Vagina (tissue), 2 donors: ENCODE measurements around the gene CTBP1. TPM values are rescaled to one million over a fixed set of nuclear protein-coding genes. Genes with fewer than 3 reads are reported as not detected.
A peak's percentile ranks its signal among the peaks of the same experiment; 100 is the strongest.

ENCODE experiments used
- DNase-seq, 2 donors: peaks; one replicate each; pipeline ENCODE4 v3.0.0-alpha.2; 2017; ENCODE audit errors: extremely low spot score in 2 of 2
- H3K27ac ChIP-seq: fragments of 200-600 bp; sonication (generic); one replicate; pipeline ENCODE4 v1.5.1; 2019
- H3K27me3 ChIP-seq: fragments of 200-600 bp; sonication (generic); one replicate; pipeline ENCODE4 v1.5.1; 2019
- H3K36me3 ChIP-seq, 2 donors: fragments of 200-600 bp; sonication (generic); one replicate each; pipeline ENCODE4 v1.5.1; 2017 to 2019
- H3K4me1 ChIP-seq: fragments of 200-600 bp; sonication (generic); one replicate; pipeline ENCODE4 v1.5.1; 2019
- H3K4me3 ChIP-seq, 2 donors: fragments of 200-600 bp; sonication (generic); 1 replicate in 1 of 2; 2 replicates in 1 of 2; pipeline ENCODE4 v1.5.1; 2016 to 2019
- H3K9me3 ChIP-seq: fragments of 200-600 bp; sonication (generic); one replicate; pipeline ENCODE4 v1.5.1; 2019
- POLR2A ChIP-seq, 2 donors: fragments of 450-650 bp; IDR thresholded peaks; one replicate each; pipeline ENCODE4 v1.6.1; 2017; ENCODE audit warnings: antibody characterized with exemption in 2 of 2, mild to moderate bottlenecking in 2 of 2, moderate library complexity in 2 of 2
- POLR2AphosphoS5 ChIP-seq, 2 donors: sonication (generic); formaldehyde crosslinking; IDR thresholded peaks; one replicate each; pipeline ENCODE4 v1.9.0; 2017; ENCODE audit warnings: antibody characterized with exemption in 2 of 2, mild to moderate bottlenecking in 2 of 2, low read depth in 1 of 2; ENCODE audit not compliant: insufficient read depth in 1 of 2
- intact Hi-C: fragments of 100-400 bp; cut with DNase I; formaldehyde crosslinking; loops from one replicate; pipeline ENCODE4 v1.15.1; 2023
- total RNA-seq: library from RNA; depleted of rRNA; stranded (reverse); fragments of >200 nt; gene quantifications from one replicate; pipeline ENCODE4 v1.2.3, GENCODE V29; 2016
- TF ChIP-seq, protein P1 (sequence below), 3 experiments: fragments of 450-650 bp in 2 of 3; fragments of 200-600 bp in 1 of 3; sonication (generic) in 1 of 3; IDR thresholded peaks; one replicate each; pipeline ENCODE4 v1.5.1; 2017 to 2019; ENCODE audit warnings: antibody characterized with exemption in 3 of 3, mild to moderate bottlenecking in 2 of 3, moderate library complexity in 2 of 3

The CTBP1 gene
- total RNA-seq, 1 donor from 2014 or later: 93.1 TPM

DNA sequence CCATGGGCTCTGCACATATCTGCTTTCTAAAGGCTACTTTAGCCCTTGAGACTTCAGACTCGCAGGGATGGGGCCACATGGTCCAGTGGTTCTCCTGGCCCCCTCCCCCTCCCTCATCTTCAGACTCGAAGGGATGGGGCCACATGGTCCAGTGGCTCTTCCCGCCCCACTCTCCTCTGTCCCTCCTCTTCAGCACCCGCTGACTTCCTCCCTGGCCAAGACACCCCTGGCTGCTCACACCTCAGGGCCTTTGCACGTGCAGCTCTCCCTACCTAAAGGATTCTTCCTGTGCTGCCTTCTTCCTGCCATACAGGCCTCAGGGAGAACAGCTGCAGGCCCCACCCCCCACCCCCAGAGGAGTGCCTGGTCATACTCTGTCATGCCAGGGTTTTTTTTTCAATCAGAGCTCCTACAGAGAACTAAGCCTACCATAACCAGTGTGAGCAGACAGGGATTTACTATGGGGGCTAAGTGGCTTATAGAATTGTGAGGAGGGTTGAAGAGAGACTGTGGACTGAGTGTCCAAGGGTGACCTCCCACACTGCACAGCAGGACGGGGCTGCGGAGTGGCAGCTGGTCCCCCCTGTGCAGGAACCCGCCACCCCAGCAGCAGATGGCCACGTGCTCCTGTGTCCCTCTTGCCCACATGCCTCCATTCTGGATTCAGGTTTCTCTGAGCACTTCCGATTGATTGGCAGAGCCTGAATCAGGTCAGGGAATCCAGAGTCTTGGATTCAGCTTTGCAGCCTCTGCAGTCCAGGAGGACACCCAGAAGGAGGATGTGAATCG lies 70.4 kb downstream of the CTBP1 start:
- TF ChIP-seq POLR2A (IDR thresholded peaks at IDR 0.05): no peak
- TF ChIP-seq POLR2AphosphoS5 (IDR thresholded peaks at IDR 0.05; ENCODE audit: insufficient read depth in 1 of 2, low read depth in 1 of 2): no peak
- TF ChIP-seq, protein P1, sequence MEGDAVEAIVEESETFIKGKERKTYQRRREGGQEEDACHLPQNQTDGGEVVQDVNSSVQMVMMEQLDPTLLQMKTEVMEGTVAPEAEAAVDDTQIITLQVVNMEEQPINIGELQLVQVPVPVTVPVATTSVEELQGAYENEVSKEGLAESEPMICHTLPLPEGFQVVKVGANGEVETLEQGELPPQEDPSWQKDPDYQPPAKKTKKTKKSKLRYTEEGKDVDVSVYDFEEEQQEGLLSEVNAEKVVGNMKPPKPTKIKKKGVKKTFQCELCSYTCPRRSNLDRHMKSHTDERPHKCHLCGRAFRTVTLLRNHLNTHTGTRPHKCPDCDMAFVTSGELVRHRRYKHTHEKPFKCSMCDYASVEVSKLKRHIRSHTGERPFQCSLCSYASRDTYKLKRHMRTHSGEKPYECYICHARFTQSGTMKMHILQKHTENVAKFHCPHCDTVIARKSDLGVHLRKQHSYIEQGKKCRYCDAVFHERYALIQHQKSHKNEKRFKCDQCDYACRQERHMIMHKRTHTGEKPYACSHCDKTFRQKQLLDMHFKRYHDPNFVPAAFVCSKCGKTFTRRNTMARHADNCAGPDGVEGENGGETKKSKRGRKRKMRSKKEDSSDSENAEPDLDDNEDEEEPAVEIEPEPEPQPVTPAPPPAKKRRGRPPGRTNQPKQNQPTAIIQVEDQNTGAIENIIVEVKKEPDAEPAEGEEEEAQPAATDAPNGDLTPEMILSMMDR (IDR thresholded peaks at IDR 0.05): no peak
- Histone ChIP-seq H3K27ac (peak overlapping the region; percentile 65), H3K9me3 (no peaks in the 10 kb centered on the region), H3K4me1 (peaks cover 42% of the 10 kb centered on the region), H3K4me3 (no peak overlapping the region), H3K36me3 (no peaks in the 10 kb centered on the region), H3K27me3 (no peaks in the 10 kb centered on the region)
- DNase-seq: peak in 1 of 2 donors; percentile 71
- intact Hi-C loops: no loop called here

GRCh38 chr4:1177274-1178141 lies 71.4 kb downstream of the CTBP1 start:
- TF ChIP-seq POLR2AphosphoS5 (IDR thresholded peaks at IDR 0.05; ENCODE audit: insufficient read depth in 1 of 2, low read depth in 1 of 2) (peak in 1 of 2 donors; percentile 13), POLR2A (IDR thresholded peaks at IDR 0.05) (no peak)
- peaks cover 48% of the 10 kb centered on the region for H3K4me1 ChIP-seq
- no peaks in the 10 kb centered on the region for H3K36me3 ChIP-seq
- peak in 1 of 2 donors; percentile 83 for DNase-seq
- intact Hi-C loops: no loop called here
- peak overlapping the region; percentile 65 for H3K27ac ChIP-seq
- no peaks in the 10 kb centered on the region for H3K27me3 ChIP-seq
- H3K9me3 ChIP-seq: no peaks in the 10 kb centered on the region
- H3K4me3 ChIP-seq: no peak overlapping the region

GRCh38 chr4:1176398-1177273 lies 72.3 kb downstream of the CTBP1 start:
- Histone ChIP-seq H3K4me3 (no peak overlapping the region), H3K9me3 (no peaks in the 10 kb centered on the region), H3K36me3 (no peaks in the 10 kb centered on the region), H3K4me1 (peaks cover 57% of the 10 kb centered on the region), H3K27ac (peak overlapping the region; percentile 80), H3K27me3 (no peaks in the 10 kb centered on the region)
- intact Hi-C loops: no loop called here
- no peak for DNase-seq
- TF ChIP-seq POLR2AphosphoS5 (IDR thresholded peaks at IDR 0.05; ENCODE audit: insufficient read depth in 1 of 2, low read depth in 1 of 2): no peak
- TF ChIP-seq, protein P1 (IDR thresholded peaks at IDR 0.05): no peak
- no peak for TF ChIP-seq POLR2A (IDR thresholded peaks at IDR 0.05)

DNA sequence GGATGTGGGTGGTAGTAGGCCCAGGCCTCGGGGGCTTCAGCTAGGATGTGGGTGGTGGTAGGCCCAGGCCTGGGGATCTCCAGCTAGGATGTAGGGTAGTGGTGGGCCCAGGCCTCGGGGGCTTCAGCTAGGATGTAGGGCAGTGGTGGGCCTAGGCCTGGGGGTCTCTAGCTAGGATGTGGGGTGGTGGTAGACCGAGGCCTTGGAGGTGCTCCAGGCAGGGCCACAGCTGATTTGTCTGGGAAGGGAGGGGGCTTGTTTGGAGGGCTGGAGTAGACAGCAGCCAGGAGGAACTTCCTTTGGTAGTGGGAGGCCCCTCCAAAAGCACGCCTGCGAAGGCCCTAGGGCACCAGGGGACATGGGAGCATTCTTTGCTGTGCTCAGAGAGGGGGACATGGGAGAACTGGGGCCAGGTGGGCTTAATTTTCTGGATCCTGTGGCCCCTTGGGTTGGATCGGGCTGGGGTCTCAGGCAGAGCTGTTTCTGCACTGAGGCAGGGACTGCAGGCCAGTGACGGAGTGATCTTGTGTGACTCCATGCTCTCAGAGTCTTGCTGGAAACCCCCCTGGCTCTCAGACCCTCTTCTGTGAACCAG lies 73.2 kb downstream of the CTBP1 start:
- H3K36me3 ChIP-seq: no peaks in the 10 kb centered on the region
- H3K27me3 ChIP-seq: no peaks in the 10 kb centered on the region
- peaks cover 66% of the 10 kb centered on the region for H3K4me1 ChIP-seq
- no peak overlapping the region for H3K4me3 ChIP-seq
- TF ChIP-seq POLR2A (IDR thresholded peaks at IDR 0.05) (no peak), POLR2AphosphoS5 (IDR thresholded peaks at IDR 0.05; ENCODE audit: insufficient read depth in 1 of 2, low read depth in 1 of 2) (no peak)
- TF ChIP-seq, protein P1 (IDR thresholded peaks at IDR 0.05): no peak
- H3K9me3 ChIP-seq: no peaks in the 10 kb centered on the region
- DNase-seq: no peak
- intact Hi-C loops: no loop called here
- H3K27ac ChIP-seq: peak overlapping the region; percentile 80
